Stimulated activated CD4-positive, alpha-beta T cell treated with anti-CD3 and anti-CD28 coated beads, TNF-alpha, amount 100 ng/mL, for 1 hour (primary cell): ENCODE data around the gene PLXNC1.
"Not testable (repeated sequence)": the region's sequence is repeated elsewhere in the genome, so short reads cannot be mapped to it uniquely, and the experiment has no call there.

ENCODE experiments used
- DNase-seq, 3 donors: peaks; one replicate each; pipeline ENCODE4 v3.0.0-alpha.2; 2020; ENCODE audit warnings: low read depth in 3 of 3, low spot score in 1 of 3

The PLXNC1 gene

GRCh38 chr12:94285943-94286582 is 137.7 kb downstream of the PLXNC1 start:
- no peak for DNase-seq

GRCh38 chr12:94286583-94287244 is 138.3 kb downstream of the PLXNC1 start:
- no peak for DNase-seq

GRCh38 chr12:94287245-94287628 is 138.9 kb downstream of the PLXNC1 start:
- DNase-seq: no peak

GRCh38 chr12:94289461-94290312 is 141.3 kb downstream of the PLXNC1 start:
- no peak for DNase-seq

GRCh38 chr12:94290353-94290752 is 142.0 kb downstream of the PLXNC1 start:
- DNase-seq: no peak

- no peak for DNase-seq
Observed at GRCh38 chr12:94297096-94297699, 148.8 kb downstream of the PLXNC1 start.

- no peak for DNase-seq
Observed at GRCh38 chr12:94297876-94298505, 149.6 kb downstream of the PLXNC1 start.

- DNase-seq: no peak
Observed at GRCh38 chr12:94299846-94300245, 151.5 kb downstream of the PLXNC1 start.

- DNase-seq: no peak
Observed at GRCh38 chr12:94304012-94304411, 155.6 kb downstream of the PLXNC1 start.

- no peak for DNase-seq
Observed at GRCh38 chr12:94304566-94305061, 156.2 kb downstream of the PLXNC1 start.

GRCh38 chr12:94305130-94305957 is 157.0 kb downstream of the PLXNC1 start:
- DNase-seq: no peak

GRCh38 chr12:94308612-94309011 is 160.2 kb downstream of the PLXNC1 start:
- no peak for DNase-seq

GRCh38 chr12:94309373-94309772 is 161.0 kb downstream of the PLXNC1 start:
- DNase-seq: no peak

- DNase-seq: no peak
Observed at GRCh38 chr12:94312378-94312777, 164.0 kb downstream of the PLXNC1 start.

- not testable (repeated sequence) for DNase-seq
Observed at GRCh38 chr12:94316600-94316999, 168.2 kb downstream of the PLXNC1 start.

GRCh38 chr12:94318181-94318580 is 169.8 kb downstream of the PLXNC1 start:
- DNase-seq: no peak

GRCh38 chr12:94320109-94320508 is 171.7 kb downstream of the PLXNC1 start:
- no peak for DNase-seq

GRCh38 chr12:94322346-94322745 is 174.0 kb downstream of the PLXNC1 start:
- DNase-seq: no peak

GRCh38 chr12:94326234-94326633 is 177.9 kb downstream of the PLXNC1 start:
- no peak for DNase-seq

GRCh38 chr12:94326727-94327126 is 178.3 kb downstream of the PLXNC1 start:
- DNase-seq: no peak
